Mesendoderm (in vitro differentiated cells): ENCODE results near the gene NUAK2.

Experiments
- DNase-seq: peaks from one replicate; pipeline ENCODE4 v3.0.0; 2013
- H2AK5ac ChIP-seq: 2 replicates; pipeline ENCODE4 v1.6.1; 2013; ENCODE audit warnings: low read length, inconsistent platforms
- H2BK120ac ChIP-seq: 2 replicates; pipeline ENCODE4 v1.6.1; 2013; ENCODE audit warnings: low read depth, mild to moderate bottlenecking, low read length, moderate library complexity, mixed read lengths
- H2BK15ac ChIP-seq: replicated peaks from 2 replicates; pipeline ENCODE4 v1.6.1; 2013; ENCODE audit warnings: low read depth, mild to moderate bottlenecking, moderate library complexity
- H2BK5ac ChIP-seq: 2 replicates; pipeline ENCODE4 v1.6.1; 2013; ENCODE audit warnings: low read length, inconsistent platforms
- H3K18ac ChIP-seq: 2 replicates; pipeline ENCODE4 v1.6.1; 2013; ENCODE audit warnings: mild to moderate bottlenecking, low read length, mixed read lengths
- H3K23ac ChIP-seq: one replicate; pipeline ENCODE4 v1.6.1; 2013; ENCODE audit warnings: low read length
- H3K27ac ChIP-seq: 2 replicates; pipeline ENCODE4 v1.5.1; 2013; ENCODE audit warnings: low read depth, mild to moderate bottlenecking, inconsistent platforms, low read length, moderate library complexity
- H3K27me3 ChIP-seq: 2 replicates; pipeline ENCODE4 v1.6.1; 2013; ENCODE audit warnings: low read length, control low read depth, mild to moderate bottlenecking, inconsistent platforms; ENCODE audit not compliant: insufficient read depth, poor library complexity
- H3K36me3 ChIP-seq: 2 replicates; pipeline ENCODE4 v1.6.1; 2013; ENCODE audit warnings: low read length, inconsistent platforms; ENCODE audit not compliant: control insufficient read depth, insufficient read depth
- H3K4ac ChIP-seq: one replicate; pipeline ENCODE4 v1.6.1; 2013; ENCODE audit warnings: low read depth, mild to moderate bottlenecking, low read length, moderate library complexity
- H3K4me1 ChIP-seq: 2 replicates; pipeline ENCODE4 v1.6.1; 2013; ENCODE audit warnings: low read depth, low read length, inconsistent platforms; ENCODE audit not compliant: control insufficient read depth
- H3K4me2 ChIP-seq: 2 replicates; pipeline ENCODE4 v1.6.1; 2013; ENCODE audit warnings: low read length
- H3K4me3 ChIP-seq: 2 replicates; pipeline ENCODE4 v1.5.1; 2013; ENCODE audit warnings: mild to moderate bottlenecking, low read length
- H3K56ac ChIP-seq: one replicate; pipeline ENCODE4 v1.6.1; 2013; ENCODE audit warnings: low read length
- H3K79me1 ChIP-seq: 2 replicates; pipeline ENCODE4 v1.6.1; 2013; ENCODE audit warnings: low read length, inconsistent platforms
- H3K79me2 ChIP-seq: 2 replicates; pipeline ENCODE4 v1.6.1; 2013; ENCODE audit warnings: mild to moderate bottlenecking, low read length; ENCODE audit not compliant: control insufficient read depth, insufficient read depth
- H3K9ac ChIP-seq: 2 replicates; pipeline ENCODE4 v1.6.1; 2013; ENCODE audit warnings: low read length, inconsistent platforms
- H4K5ac ChIP-seq: one replicate; pipeline ENCODE4 v1.6.1; 2013; ENCODE audit warnings: low read length
- H4K8ac ChIP-seq: one replicate; pipeline ENCODE4 v1.6.1; 2013; ENCODE audit warnings: low read depth, mild to moderate bottlenecking, control low read depth, low read length, moderate library complexity
- WGBS: extraction: QIAGEN DNeasy Blood & Tissue Kit; methylation state at CpG from one replicate; pipeline ENCODE4 v1.1.7; 2013; ENCODE audit warnings: low lambda C conversion rate, missing lambda C conversion rate; ENCODE audit not compliant: insufficient coverage; ENCODE audit errors: extremely low coverage; 5-methylcytosine and 5-hydroxymethylcytosine counted together

The NUAK2 gene

GRCh38 chr1:205345761-205346160 lies 24.2 kb upstream of the NUAK2 start:
- H3K56ac ChIP-seq = no peak overlapping the region
- H3K27me3 ChIP-seq = no peaks in the 10 kb centered on the region
- no peak overlapping the region for H2BK120ac ChIP-seq
- no peak overlapping the region for H3K4me3 ChIP-seq
- H3K27ac ChIP-seq = no peak overlapping the region
- no peaks in the 10 kb centered on the region for H3K36me3 ChIP-seq
- H2AK5ac ChIP-seq = no peak overlapping the region
- H4K8ac ChIP-seq = no peak overlapping the region
- H2BK5ac ChIP-seq = no peak overlapping the region
- no peak overlapping the region for H2BK15ac ChIP-seq
- H4K5ac ChIP-seq = no peak overlapping the region
- no peak overlapping the region for H3K18ac ChIP-seq
- no peaks in the 10 kb centered on the region for H3K79me2 ChIP-seq
- H3K9ac ChIP-seq = no peak overlapping the region
- H3K4me1 ChIP-seq = peaks cover 7% of the 10 kb centered on the region
- DNase-seq = no peak
- no peak overlapping the region for H3K23ac ChIP-seq
- WGBS = no CpG with 5 or more reads among the region's 11 CpGs
- H3K4me2 ChIP-seq = no peak overlapping the region
- H3K79me1 ChIP-seq = no peaks in the 10 kb centered on the region
- no peak overlapping the region for H3K4ac ChIP-seq

GRCh38 chr1:205344066-205344928 lies 22.8 kb upstream of the NUAK2 start:
- H3K27ac ChIP-seq = no peak overlapping the region
- no CpG with 5 or more reads among the region's 59 CpGs for WGBS

GRCh38 chr1:205343431-205344065 lies 22.0 kb upstream of the NUAK2 start:
- Histone ChIP-seq H3K4me3 (peak overlapping the region; percentile 37), H3K79me1 (no peaks in the 10 kb centered on the region), H3K56ac (peak overlapping the region; percentile 82), H4K8ac (no peak overlapping the region), H3K36me3 (no peaks in the 10 kb centered on the region), H3K4me2 (peak overlapping the region; percentile 87), H2AK5ac (no peak overlapping the region), H2BK5ac (no peak overlapping the region), H3K4ac (no peak overlapping the region), H3K9ac (peak overlapping the region; percentile 66), H3K27me3 (no peaks in the 10 kb centered on the region), H3K27ac (no peak overlapping the region), H2BK120ac (no peak overlapping the region), H4K5ac (no peak overlapping the region), H2BK15ac (no peak overlapping the region), H3K79me2 (no peaks in the 10 kb centered on the region), H3K23ac (peak overlapping the region; percentile 54), H3K4me1 (peaks cover under 1% of the 10 kb centered on the region), H3K18ac (peak overlapping the region; percentile 10)
- WGBS = no CpG with 5 or more reads among the region's 63 CpGs
- DNase-seq = peak; percentile 78

More at GRCh38 chr1:205344066-205344928, 22.8 kb upstream of the NUAK2 start:
- no peaks in the 10 kb centered on the region for H3K79me2 ChIP-seq
- no peaks in the 10 kb centered on the region for H3K36me3 ChIP-seq
- H2AK5ac ChIP-seq = no peak overlapping the region
- H4K8ac ChIP-seq = no peak overlapping the region
- peak overlapping the region; percentile 26 for H3K4me3 ChIP-seq
- H2BK5ac ChIP-seq = no peak overlapping the region
- H3K27me3 ChIP-seq = no peaks in the 10 kb centered on the region
- no peak overlapping the region for H2BK15ac ChIP-seq
- no peak overlapping the region for H3K4ac ChIP-seq
- peak; percentile 67 for DNase-seq
- H3K79me1 ChIP-seq = no peaks in the 10 kb centered on the region
- H3K23ac ChIP-seq = no peak overlapping the region
- H3K4me2 ChIP-seq = peak overlapping the region; percentile 89
- H2BK120ac ChIP-seq = no peak overlapping the region
- peak overlapping the region; percentile 10 for H3K18ac ChIP-seq
- peak overlapping the region; percentile 34 for H3K9ac ChIP-seq
- peaks cover 5% of the 10 kb centered on the region for H3K4me1 ChIP-seq
- H4K5ac ChIP-seq = no peak overlapping the region
- H3K56ac ChIP-seq = peak overlapping the region; percentile 82

DNA sequence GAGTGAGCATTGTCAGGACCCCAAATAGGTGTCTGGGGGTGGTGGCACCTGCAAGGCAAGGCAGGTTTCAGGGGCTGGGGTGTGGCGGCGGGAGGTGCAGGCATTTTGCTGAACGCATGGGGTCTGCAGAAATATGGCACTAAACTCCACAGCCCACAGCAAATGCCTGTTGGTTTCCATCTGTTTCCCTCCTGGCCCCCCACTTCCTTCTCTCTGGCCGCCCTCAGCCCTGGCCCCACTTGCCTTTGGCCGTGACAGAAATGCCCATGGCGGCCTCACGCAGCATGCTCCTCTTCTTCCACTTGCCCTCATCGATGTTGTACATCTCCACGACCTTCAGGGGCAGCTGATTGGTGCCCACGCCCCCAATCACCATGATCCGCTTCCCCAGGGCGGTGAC lies 21.4 kb upstream of the NUAK2 start:
- no peaks in the 10 kb centered on the region for H3K27me3 ChIP-seq
- no peaks in the 10 kb centered on the region for H3K79me1 ChIP-seq
- H3K4me2 ChIP-seq = no peak overlapping the region
- H3K23ac ChIP-seq = no peak overlapping the region
- no peak overlapping the region for H3K18ac ChIP-seq
- no peak overlapping the region for H3K56ac ChIP-seq
- H3K79me2 ChIP-seq = no peaks in the 10 kb centered on the region
- no peak overlapping the region for H2AK5ac ChIP-seq
- no peak overlapping the region for H2BK120ac ChIP-seq
- no peak overlapping the region for H2BK15ac ChIP-seq
- no peak overlapping the region for H3K27ac ChIP-seq
- no peak overlapping the region for H4K8ac ChIP-seq
- H4K5ac ChIP-seq = no peak overlapping the region
- no peak for DNase-seq
- no peak overlapping the region for H2BK5ac ChIP-seq
- H3K4me1 ChIP-seq = no peaks in the 10 kb centered on the region
- no peaks in the 10 kb centered on the region for H3K36me3 ChIP-seq
- WGBS = no CpG with 5 or more reads among the region's 12 CpGs
- H3K4ac ChIP-seq = no peak overlapping the region
- no peak overlapping the region for H3K4me3 ChIP-seq
- no peak overlapping the region for H3K9ac ChIP-seq

- Histone ChIP-seq H3K4ac (no peak overlapping the region), H3K4me1 (peaks cover 2% of the 10 kb centered on the region), H4K8ac (no peak overlapping the region), H3K79me2 (no peaks in the 10 kb centered on the region), H3K79me1 (no peaks in the 10 kb centered on the region), H3K4me2 (no peak overlapping the region), H3K56ac (no peak overlapping the region), H3K18ac (no peak overlapping the region), H2BK120ac (no peak overlapping the region), H3K27me3 (no peaks in the 10 kb centered on the region), H3K4me3 (no peak overlapping the region), H3K27ac (no peak overlapping the region), H3K36me3 (no peaks in the 10 kb centered on the region), H3K23ac (no peak overlapping the region), H4K5ac (no peak overlapping the region), H2BK5ac (no peak overlapping the region), H2BK15ac (no peak overlapping the region), H3K9ac (no peak overlapping the region), H2AK5ac (no peak overlapping the region)
- DNase-seq = no peak
- WGBS = no CpG with 5 or more reads among the region's 1 CpG
Measured at GRCh38 chr1:205340676-205341075, 19.1 kb upstream of the NUAK2 start.
